Measurements from ENCODE around the gene HECTD1. TPM values are rescaled to one million over a fixed set of nuclear protein-coding genes. Genes with fewer than 3 reads are reported as not detected.
A peak's percentile ranks its signal among the peaks of the same experiment; 100 is the strongest.
"Not testable (repeated sequence)": the region's sequence is repeated elsewhere in the genome, so short reads cannot be mapped to it uniquely, and the experiment has no call there.

Gene HECTD1
- total and polyA plus RNA-seq, 11 donors: 42.4 to 185 (median 148) TPM

DNA sequence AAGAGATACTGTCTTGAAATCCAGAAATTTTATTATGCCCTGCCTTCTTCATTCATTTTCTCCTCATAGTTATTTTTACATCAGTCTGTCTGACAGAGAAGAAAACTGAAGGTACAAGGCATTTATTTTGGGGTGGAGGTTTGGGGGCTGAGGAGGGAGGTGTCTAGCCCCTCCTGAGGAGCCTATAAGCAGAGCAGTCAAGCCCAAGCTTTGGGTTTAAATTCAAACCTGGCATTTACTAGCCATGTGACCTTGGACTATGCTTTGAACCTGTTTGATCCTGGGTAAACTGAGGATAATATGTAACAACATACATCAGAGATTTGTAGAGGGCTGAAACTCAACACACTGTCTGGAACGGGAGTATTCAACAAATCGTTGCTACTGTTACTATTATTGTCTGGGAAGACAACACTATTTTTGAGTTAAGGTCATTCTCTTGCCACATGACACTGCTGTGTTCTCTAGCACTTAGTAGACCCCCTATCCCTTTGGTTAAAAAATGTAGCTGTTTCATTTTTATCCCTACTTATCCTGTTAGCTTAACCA lies 115.4 kb downstream of the HECTD1 start:
- intact Hi-C loops (cut with DNase I): no loop called here
- ATAC-seq: no peak
- DNase-seq: no peak
- Histone ChIP-seq H3K9me3 (no peaks in the 10 kb centered on the region), H3K4me1 (peaks cover 0 to 22% (median 16%) of the 10 kb centered on the region in 12 donors), H3K4me3 (no peak overlapping the region), H3K27me3 (no peaks in the 10 kb centered on the region), H3K36me3 (peaks cover 0 to 10% (median 2%) of the 10 kb centered on the region in 9 donors), H3K27ac (no peak overlapping the region)
- no peak for TF ChIP-seq POLR2A (IDR thresholded peaks at IDR 0.05)
- TF ChIP-seq, protein P1, sequence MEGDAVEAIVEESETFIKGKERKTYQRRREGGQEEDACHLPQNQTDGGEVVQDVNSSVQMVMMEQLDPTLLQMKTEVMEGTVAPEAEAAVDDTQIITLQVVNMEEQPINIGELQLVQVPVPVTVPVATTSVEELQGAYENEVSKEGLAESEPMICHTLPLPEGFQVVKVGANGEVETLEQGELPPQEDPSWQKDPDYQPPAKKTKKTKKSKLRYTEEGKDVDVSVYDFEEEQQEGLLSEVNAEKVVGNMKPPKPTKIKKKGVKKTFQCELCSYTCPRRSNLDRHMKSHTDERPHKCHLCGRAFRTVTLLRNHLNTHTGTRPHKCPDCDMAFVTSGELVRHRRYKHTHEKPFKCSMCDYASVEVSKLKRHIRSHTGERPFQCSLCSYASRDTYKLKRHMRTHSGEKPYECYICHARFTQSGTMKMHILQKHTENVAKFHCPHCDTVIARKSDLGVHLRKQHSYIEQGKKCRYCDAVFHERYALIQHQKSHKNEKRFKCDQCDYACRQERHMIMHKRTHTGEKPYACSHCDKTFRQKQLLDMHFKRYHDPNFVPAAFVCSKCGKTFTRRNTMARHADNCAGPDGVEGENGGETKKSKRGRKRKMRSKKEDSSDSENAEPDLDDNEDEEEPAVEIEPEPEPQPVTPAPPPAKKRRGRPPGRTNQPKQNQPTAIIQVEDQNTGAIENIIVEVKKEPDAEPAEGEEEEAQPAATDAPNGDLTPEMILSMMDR (IDR thresholded peaks at IDR 0.05): no peak
- 67 to 76% (median 71%) methylated on average over 2 of the region's 2 CpGs for WGBS, 4 donors

DNA sequence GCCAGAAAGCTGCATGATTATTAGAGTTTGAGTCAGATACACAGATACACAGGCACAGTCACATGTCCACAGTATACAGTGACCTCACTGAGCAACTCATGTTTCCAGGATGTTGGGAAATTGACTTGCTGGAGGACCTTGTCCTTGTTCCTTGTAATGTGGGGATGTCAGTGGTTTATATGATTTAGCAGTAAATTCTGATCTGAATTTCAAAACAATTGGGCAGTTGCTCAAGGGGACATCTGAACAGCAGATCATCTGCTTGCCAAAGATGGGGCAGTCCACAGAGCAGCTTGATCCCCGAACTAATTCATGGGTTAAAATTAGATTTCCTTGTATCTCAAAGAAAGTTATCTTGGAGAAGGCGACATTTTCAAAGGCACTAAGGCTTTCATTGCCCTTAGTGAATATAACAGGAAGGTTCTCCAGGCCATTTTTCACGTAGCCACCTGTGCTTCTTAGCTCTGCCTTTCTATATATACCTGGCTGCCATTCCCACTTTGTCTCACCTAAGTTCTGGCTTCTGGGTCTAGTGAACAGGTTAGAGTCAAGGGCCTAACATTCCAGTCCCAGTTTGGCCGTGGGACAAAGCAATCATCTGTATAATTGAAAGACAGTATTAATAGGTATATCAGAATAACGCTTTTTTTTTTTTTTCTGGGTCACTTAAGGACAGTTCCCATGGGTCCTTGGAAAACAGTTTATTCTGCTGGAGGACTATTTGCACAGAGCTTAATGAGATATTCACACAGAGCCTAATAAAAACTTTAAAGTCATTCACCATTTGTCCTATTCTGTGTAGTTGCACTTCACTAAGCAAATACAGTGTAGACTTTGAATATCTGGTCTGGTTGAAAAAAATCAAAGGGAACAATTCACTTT lies 116.5 kb downstream of the HECTD1 start:
- Histone ChIP-seq H3K4me1 (peaks cover 0 to 22% (median 16%) of the 10 kb centered on the region in 12 donors), H3K9me3 (no peaks in the 10 kb centered on the region), H3K27ac (peak overlapping the region in 11 of 12 donors; percentile 7 to 82 (median 58)), H3K36me3 (peaks cover 0 to 4% (median 0%) of the 10 kb centered on the region in 9 donors), H3K4me3 (no peak overlapping the region), H3K27me3 (no peaks in the 10 kb centered on the region)
- DNase-seq: no peak
- TF ChIP-seq, protein P1 (IDR thresholded peaks at IDR 0.05): no peak
- TF ChIP-seq POLR2A (IDR thresholded peaks at IDR 0.05): no peak
- peak; percentile 70 to 93 (median 87) for ATAC-seq
- intact Hi-C loops (cut with DNase I): no loop called here
- WGBS, 4 donors: 29 to 39% (median 35%) methylated on average over 5 of the region's 5 CpGs

DNA sequence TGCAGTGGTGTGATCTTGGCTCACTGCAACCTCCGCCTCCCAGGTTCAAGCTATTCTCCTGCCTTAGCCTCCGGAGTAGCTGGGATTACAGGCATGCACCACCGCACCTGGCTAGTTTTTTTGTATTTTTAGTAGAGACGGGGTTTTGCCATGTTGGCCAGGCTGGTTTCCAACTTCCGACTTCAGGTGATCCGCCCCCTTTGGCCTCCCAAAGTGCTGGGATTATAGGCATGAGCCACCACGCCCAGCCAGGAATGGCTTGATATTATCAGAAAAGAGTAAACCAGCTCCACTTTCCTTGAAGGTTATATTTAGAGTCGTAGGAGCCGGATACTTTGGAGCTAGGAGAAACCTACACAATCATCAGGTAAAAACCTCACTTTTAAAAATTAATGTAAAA lies 121.1 kb downstream of the HECTD1 start:
- ATAC-seq; DNase-seq; H3K4me3 ChIP-seq; H3K27me3 ChIP-seq; H3K27ac ChIP-seq; intact Hi-C loops (cut with DNase I); H3K9me3 ChIP-seq: not testable (repeated sequence)
- H3K36me3 ChIP-seq: peaks cover 0 to 20% (median 0%) of the 10 kb centered on the region in 9 donors
- 94 to 97% (median 96%) methylated on average over 9 of the region's 9 CpGs for WGBS, 4 donors
- peaks cover 0 to 17% (median 11%) of the 10 kb centered on the region in 12 donors for H3K4me1 ChIP-seq

DNA sequence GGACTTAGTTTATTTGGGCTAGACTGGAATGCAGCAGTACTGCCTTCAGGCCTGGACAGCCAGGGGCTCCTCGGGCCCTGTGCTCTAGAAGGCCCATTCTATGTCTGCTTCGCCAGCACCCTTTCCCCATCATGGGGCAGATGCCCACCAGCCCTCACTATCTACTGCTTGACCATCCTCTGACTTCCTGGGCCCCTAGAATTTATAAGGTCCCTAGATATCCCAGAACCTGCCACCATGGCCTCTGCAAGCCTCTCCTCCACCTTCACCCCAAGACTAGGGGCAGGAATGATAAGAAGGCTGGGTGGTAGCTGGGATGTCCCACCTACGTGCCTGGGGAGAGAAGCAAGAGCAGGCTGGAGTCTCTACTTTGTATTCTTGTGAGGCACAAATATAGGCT lies 122.6 kb downstream of the HECTD1 start:
- DNase-seq (no peak), ATAC-seq (no peak)
- 94 to 98% (median 97%) methylated on average over 3 of the region's 3 CpGs for WGBS, 4 donors
- H3K9me3 ChIP-seq: no peaks in the 10 kb centered on the region
- no peak overlapping the region for H3K4me3 ChIP-seq
- TF ChIP-seq POLR2A (IDR thresholded peaks at IDR 0.05): no peak
- TF ChIP-seq, protein P1 (IDR thresholded peaks at IDR 0.05): no peak
- H3K36me3 ChIP-seq: peaks cover 0 to 33% (median 7%) of the 10 kb centered on the region in 9 donors
- no peak overlapping the region for H3K27ac ChIP-seq
- H3K27me3 ChIP-seq: no peaks in the 10 kb centered on the region
- peaks cover 0 to 2% (median 0%) of the 10 kb centered on the region in 12 donors for H3K4me1 ChIP-seq
- intact Hi-C loops (cut with DNase I): no loop called here
